Right forelimb (tissue), 1 donor: ENCODE results near the gene MPIG6B.

ENCODE experiments used
- DNase-seq: peaks from one replicate; pipeline ENCODE4 v3.0.0-alpha.2; 2018

Gene MPIG6B

DNA sequence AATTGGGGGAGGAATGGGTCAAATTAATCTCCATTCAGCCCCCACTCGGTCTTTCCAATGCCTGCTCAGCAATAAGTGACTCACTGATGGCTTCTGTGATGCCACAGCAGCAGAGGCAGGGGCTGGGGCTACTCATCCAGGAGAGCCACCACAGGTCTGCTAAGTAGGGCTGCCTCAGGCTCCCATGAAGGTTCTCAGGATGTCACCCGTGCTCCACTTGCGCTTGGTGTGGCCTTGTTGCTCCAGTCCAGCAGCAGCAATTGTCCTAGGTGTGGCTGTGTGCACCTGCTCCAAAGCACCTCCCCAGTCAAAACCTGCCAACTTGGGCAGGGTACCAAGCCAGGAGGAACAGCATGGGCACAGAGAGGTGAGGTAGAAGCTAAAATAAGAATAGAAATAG, 1.0 kb upstream of the MPIG6B start:
- DNase-seq: no peak

- no peak for DNase-seq
These were observed 963 bp downstream of the MPIG6B start for GRCh38 chr6:31723980-31724691.

DNA sequence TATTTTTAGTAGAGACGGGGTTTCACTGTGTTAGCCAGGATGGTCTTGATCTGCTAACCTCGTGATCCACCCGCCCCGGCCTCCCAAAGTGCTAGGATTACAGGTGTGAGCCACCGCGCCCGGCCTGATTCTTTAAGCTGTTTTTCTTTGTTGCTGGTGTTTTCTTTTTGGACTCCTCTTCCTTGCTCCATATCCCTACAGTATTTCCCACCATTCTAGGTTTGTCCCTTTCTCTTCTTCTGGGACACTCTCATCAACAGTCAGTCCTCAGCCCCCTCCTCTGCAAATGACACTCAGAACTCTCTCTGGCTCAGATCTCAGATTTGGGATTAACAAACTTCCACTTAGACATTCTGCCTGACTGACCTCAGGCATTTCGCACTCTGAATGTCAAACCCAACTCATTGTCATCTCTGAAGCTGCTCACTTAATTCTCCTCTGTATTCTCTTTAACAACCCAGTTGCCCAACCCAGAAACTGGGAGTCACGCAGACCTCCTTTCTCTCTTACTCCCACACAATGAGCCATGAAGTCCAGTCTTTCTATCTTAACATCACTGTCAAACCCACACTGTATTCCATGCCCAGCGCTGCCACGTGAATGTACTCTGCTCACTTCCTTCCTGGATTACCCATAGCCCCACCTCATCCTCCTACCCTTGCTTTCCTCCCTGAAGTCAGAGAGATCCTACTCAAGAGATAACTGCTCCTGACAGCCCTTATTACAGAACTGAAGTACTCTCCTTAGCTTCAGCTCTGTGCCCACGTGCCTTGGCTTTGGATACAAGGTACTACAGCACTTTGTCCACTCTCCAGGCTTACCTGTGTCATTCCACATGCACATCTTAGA, 2.6 kb downstream of the MPIG6B start:
- no peak for DNase-seq

- no peak for DNase-seq
These were observed 4.0 kb downstream of the MPIG6B start for GRCh38 chr6:31727034-31727716.

DNA sequence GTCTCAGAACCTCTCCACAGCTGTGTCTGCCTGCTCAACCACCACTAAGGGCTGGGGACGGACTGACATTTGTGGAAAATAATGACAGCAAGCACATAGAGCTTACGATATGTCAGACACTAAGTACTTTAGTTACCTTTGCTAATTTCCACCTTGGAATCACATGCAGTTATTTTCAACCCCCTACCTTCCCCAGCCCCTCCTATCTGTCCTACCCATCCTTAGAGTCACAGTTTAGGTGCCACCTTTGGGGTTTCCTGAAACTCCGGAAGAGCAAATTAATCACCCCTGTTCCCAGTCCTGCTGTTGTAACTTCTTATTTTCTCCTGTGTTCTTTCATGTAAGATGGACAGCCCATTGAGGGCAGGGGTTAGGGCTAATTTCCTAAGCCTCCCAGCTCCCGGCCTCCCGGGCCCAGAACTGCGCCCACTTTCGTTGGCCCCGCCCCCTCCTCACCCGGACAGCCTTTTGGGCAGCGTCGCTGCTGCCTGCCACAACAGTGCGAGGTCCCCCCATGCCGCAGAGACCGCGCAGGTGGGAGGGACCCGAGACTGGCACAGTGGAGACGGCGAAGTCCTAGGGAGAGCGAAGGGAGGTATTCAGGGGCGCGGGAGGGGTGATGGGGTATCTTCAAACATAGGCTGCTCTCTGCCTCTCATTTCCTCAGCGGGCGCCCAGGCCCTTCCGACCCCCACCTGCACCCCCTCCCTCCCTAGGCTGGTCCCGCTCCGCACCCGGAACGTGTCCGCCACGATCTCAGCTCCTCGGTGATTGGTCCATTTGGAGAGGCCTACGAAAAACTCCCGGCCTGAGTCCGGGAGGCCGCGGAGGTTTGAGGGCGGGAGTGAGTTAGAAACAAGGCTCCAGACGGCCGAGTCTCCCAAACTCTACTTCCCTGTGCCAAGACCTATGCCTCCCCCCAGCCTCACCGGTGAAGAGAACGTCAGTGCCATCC, 4.8 kb downstream of the MPIG6B start:
- no peak for DNase-seq

GRCh38 chr6:31728767-31729514, 5.8 kb downstream of the MPIG6B start, which contains the start of gene DDAH2:
Gene DDAH2 (minus strand): TSS chr6:31729299. CDS start chr6:31729161, 138 bp downstream.
- DNase-seq: no peak

- DNase-seq: peak; percentile 92
These were observed 6.4 kb downstream of the MPIG6B start for GRCh38 chr6:31729515-31729978.

- peak; percentile 97 for DNase-seq
These were observed 6.9 kb downstream of the MPIG6B start for GRCh38 chr6:31729979-31730630.

DNA sequence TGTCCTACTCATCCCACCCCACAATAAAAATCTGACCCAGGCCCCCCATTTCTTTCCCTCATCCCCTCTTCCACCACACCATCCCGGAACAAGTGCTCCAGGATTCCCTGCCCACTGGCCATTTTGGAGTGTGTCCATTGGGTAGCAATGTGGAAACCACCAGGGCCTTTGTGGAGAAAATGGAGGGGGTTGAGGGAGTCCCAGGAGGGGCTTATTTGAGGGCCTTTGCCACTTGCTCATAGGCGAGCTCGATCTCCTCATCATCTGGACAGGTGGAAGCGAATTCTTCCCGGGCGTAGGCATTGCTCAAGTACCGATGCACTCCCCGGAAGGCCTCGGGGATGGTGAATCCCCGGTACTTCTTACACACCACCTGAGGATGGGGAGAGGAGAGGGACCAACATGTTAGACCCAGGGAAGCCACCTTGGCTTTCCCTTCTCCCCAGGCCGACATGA, 7.5 kb downstream of the MPIG6B start:
- no peak for DNase-seq

DNA sequence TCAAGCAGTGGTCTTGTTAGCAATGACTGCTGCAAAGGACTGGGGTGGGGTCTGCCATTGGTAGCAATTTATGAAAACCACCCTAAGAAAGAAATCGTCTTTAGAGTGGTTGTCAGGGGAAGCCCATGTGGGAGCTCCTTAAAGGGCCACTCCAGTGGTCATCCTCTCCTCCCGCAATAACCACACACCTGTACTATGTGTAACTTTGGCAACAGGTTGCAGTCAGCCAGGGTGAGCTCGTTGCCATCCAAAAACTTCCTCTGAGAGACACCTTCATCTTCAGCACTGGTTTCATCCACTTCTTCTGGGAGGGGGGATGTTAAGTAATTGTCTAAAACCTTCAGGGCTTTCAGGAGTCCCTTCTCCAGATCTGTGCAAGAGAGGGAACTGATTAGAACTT, 8.9 kb downstream of the MPIG6B start:
- DNase-seq: no peak

- no peak for DNase-seq
These were observed 10.6 kb downstream of the MPIG6B start for GRCh38 chr6:31733734-31734133.

- DNase-seq: no peak
These were observed 11.2 kb downstream of the MPIG6B start for GRCh38 chr6:31734247-31734820.

GRCh38 chr6:31734821-31735406, 11.7 kb downstream of the MPIG6B start:
- DNase-seq: no peak

GRCh38 chr6:31736021-31736767, 13.0 kb downstream of the MPIG6B start, which contains the start of gene CLIC1:
Gene CLIC1 (minus strand): TSS chr6:31736530. CDS start chr6:31736300, 230 bp downstream.
- peak; percentile 88 for DNase-seq

- no peak for DNase-seq
These were observed 13.7 kb downstream of the MPIG6B start for GRCh38 chr6:31736768-31737314.

- DNase-seq: no peak
These were observed 14.3 kb downstream of the MPIG6B start for GRCh38 chr6:31737315-31737990.

- no peak for DNase-seq
These were observed 15.1 kb downstream of the MPIG6B start for GRCh38 chr6:31737991-31738979.
